Esophagus squamous epithelium (tissue), 5 donors: ENCODE measurements around the gene CCDC183. TPM values are rescaled to one million over a fixed set of nuclear protein-coding genes. Genes with fewer than 3 reads are reported as not detected.

Source experiments
- DNase-seq: peaks from one replicate; lab custom pipeline; 2025; lab: John Stamatoyannopoulos, UW
- H3K27ac ChIP-seq, 4 donors: fragments of 200-600 bp; sonication (generic); one replicate each; pipeline ENCODE4 v1.5.1; 2016 to 2019; ENCODE audit warnings: mild to moderate bottlenecking in 1 of 4
- H3K27me3 ChIP-seq, 4 donors: fragments of 200-600 bp; sonication (generic); 1 replicate in 3 of 4; 2 replicates in 1 of 4; pipeline versions ENCODE4 v1.5.1 to v1.6.0; 2017 to 2021; ENCODE audit warnings: antibody characterized with exemption in 1 of 4
- H3K36me3 ChIP-seq, 3 donors: fragments of 200-600 bp; sonication (generic); one replicate each; pipeline ENCODE4 v1.5.1; 2016 to 2019
- H3K4me1 ChIP-seq, 3 donors: fragments of 200-600 bp; sonication (generic); one replicate each; pipeline ENCODE4 v1.5.1; 2017 to 2019
- H3K4me3 ChIP-seq, 4 donors: fragments of 200-600 bp; sonication (generic); 1 replicate in 3 of 4; 2 replicates in 1 of 4; pipeline ENCODE4 v1.5.1; 2016 to 2019; ENCODE audit warnings: mild to moderate bottlenecking in 2 of 4, moderate library complexity in 1 of 4
- H3K9me3 ChIP-seq, 3 donors: fragments of 200-600 bp; sonication (generic); one replicate each; pipeline ENCODE4 v1.5.1; 2016 to 2019
- POLR2A ChIP-seq, 4 donors: fragments of 450-650 bp; IDR thresholded peaks; one replicate each; pipeline ENCODE4 v1.6.1; 2017; ENCODE audit warnings: antibody characterized with exemption in 4 of 4, mild to moderate bottlenecking in 4 of 4, moderate library complexity in 3 of 4
- WGBS, 2 donors: methylation state at CpG; one replicate each; pipeline ENCODE4 v1.1.5; 2018; 5-methylcytosine and 5-hydroxymethylcytosine counted together
- intact Hi-C: fragments of 100-400 bp; cut with DNase I; formaldehyde crosslinking; loops from one replicate; pipeline ENCODE4 v1.15.0; 2022
- total RNA-seq, 4 donors: library from RNA; depleted of rRNA; stranded (reverse); fragments of >200 nt; gene quantifications; one replicate each; pipeline ENCODE4 v1.1.0, GENCODE V29; 2016
- TF ChIP-seq, protein P1 (sequence below), 6 experiments: fragments of 450-650 bp in 4 of 6; fragments of 200-600 bp in 2 of 6; sonication (generic) in 2 of 6; IDR thresholded peaks; one replicate each; pipeline ENCODE4 v1.5.1; 2016 to 2019; ENCODE audit warnings: antibody characterized with exemption in 6 of 6, mild to moderate bottlenecking in 4 of 6, moderate library complexity in 4 of 6
- donor health status: DM: yes; HTN: yes; CAD: no.

The CCDC183 gene
- total RNA-seq, 4 donors from 2014 or later: 2.1 TPM; not detected in 3

DNA sequence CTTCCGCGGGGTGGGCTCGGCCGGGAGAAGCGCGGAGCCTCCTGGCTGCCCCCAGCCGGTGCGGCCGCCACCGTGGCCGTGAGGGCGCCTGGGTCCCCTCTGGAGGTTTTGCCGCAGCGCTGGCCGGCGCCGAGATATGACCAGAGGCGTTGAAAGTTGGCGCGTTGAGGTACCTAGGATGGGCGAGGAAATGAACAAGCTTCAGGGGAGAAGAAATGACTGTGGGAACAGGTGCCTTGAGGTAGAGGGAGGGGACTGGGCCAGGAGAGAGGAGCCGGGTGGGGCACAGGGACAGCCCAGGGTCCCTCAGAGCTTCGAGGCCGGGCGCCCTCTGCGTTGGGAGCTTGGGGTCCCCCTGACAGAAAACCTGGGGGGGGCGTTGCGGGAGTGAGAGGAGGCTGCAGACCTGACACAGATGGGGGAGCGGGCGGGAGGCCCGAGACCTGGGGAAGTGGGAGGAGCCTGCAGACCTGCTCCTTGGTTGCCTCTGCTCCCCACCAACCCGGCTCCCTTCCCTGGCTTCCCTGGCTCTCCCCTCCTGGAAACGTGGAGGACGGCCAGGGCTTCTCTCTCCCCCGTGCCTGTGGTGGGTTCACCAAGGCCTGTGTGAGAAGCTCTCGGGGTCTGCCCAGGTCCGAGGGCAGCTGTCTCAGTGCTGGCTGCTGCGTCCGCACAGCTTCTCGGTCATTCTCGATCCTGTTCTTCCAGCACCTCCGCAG, 25.8 kb downstream of the CCDC183 start:
- H3K27me3 ChIP-seq: no peaks in the 10 kb centered on the region
- no peaks in the 10 kb centered on the region for H3K9me3 ChIP-seq
- peak overlapping the region in 3 of 4 donors; percentile 12 to 59 (median 37) for H3K4me3 ChIP-seq
- peaks cover 7 to 47% (median 20%) of the 10 kb centered on the region in 3 donors for H3K36me3 ChIP-seq
- WGBS, 2 donors: 86 to 91% methylated on average over 9 to 16 of the region's 42 CpGs
- DNase-seq: no peak
- TF ChIP-seq, protein P1, sequence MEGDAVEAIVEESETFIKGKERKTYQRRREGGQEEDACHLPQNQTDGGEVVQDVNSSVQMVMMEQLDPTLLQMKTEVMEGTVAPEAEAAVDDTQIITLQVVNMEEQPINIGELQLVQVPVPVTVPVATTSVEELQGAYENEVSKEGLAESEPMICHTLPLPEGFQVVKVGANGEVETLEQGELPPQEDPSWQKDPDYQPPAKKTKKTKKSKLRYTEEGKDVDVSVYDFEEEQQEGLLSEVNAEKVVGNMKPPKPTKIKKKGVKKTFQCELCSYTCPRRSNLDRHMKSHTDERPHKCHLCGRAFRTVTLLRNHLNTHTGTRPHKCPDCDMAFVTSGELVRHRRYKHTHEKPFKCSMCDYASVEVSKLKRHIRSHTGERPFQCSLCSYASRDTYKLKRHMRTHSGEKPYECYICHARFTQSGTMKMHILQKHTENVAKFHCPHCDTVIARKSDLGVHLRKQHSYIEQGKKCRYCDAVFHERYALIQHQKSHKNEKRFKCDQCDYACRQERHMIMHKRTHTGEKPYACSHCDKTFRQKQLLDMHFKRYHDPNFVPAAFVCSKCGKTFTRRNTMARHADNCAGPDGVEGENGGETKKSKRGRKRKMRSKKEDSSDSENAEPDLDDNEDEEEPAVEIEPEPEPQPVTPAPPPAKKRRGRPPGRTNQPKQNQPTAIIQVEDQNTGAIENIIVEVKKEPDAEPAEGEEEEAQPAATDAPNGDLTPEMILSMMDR (IDR thresholded peaks at IDR 0.05): no peak
- no peak for TF ChIP-seq POLR2A (IDR thresholded peaks at IDR 0.05)
- no peak overlapping the region for H3K27ac ChIP-seq
- intact Hi-C loops: no loop called here
- H3K4me1 ChIP-seq: peaks cover 0 to 16% (median 3%) of the 10 kb centered on the region in 3 donors

DNA sequence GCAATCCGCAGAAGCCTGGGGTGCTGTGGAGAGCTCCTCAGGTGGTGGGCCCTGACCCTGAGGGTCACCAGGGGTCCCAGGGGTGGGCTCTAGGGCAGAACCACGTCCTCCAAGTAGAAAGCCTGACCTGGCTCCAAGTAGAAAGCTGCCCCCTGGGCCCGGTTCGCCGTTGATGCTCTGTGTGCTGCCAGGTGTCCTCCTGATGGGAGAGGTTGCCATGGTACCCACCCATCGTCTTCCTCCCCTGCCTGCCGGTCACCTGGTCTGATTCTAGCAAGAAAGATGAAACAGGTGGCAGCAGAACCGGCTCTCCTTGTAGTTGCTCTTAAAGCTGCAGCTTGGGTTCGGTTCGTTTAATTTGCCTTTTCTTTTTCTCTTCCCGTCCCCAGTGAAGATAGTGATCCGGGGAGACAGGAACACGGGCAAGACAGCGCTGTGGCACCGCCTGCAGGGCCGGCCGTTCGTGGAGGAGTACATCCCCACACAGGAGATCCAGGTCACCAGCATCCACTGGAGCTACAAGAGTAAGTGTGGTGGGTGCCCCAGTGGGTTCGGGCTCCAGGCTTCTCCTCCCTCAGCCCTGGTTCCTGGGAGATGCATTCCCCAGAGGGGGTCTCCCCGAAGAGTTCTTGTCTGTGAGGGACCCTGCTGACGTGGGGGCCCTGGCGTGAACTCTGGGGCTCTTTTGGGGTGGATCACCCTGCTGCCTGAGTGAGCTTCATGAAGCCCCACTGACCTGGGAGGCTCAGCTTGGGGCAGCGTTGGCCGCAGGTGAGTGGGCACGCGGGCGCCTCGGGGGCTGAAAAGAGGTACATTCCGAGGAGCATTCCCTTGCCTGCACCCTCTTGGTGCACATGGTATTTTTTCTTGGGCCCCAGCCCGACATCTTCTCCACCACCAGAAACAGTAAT, 27.3 kb downstream of the CCDC183 start:
- no peaks in the 10 kb centered on the region for H3K27me3 ChIP-seq
- TF ChIP-seq, protein P1 (IDR thresholded peaks at IDR 0.05): no peak
- TF ChIP-seq POLR2A (IDR thresholded peaks at IDR 0.05): no peak
- 81 to 87% methylated on average over 10 to 11 of the region's 30 CpGs for WGBS, 2 donors
- no peak for DNase-seq
- no peaks in the 10 kb centered on the region for H3K9me3 ChIP-seq
- H3K36me3 ChIP-seq: peaks cover 10 to 53% (median 24%) of the 10 kb centered on the region in 3 donors
- H3K4me3 ChIP-seq: no peak overlapping the region
- peaks cover 0 to 16% (median 3%) of the 10 kb centered on the region in 3 donors for H3K4me1 ChIP-seq
- intact Hi-C loops: no loop called here
- no peak overlapping the region for H3K27ac ChIP-seq

DNA sequence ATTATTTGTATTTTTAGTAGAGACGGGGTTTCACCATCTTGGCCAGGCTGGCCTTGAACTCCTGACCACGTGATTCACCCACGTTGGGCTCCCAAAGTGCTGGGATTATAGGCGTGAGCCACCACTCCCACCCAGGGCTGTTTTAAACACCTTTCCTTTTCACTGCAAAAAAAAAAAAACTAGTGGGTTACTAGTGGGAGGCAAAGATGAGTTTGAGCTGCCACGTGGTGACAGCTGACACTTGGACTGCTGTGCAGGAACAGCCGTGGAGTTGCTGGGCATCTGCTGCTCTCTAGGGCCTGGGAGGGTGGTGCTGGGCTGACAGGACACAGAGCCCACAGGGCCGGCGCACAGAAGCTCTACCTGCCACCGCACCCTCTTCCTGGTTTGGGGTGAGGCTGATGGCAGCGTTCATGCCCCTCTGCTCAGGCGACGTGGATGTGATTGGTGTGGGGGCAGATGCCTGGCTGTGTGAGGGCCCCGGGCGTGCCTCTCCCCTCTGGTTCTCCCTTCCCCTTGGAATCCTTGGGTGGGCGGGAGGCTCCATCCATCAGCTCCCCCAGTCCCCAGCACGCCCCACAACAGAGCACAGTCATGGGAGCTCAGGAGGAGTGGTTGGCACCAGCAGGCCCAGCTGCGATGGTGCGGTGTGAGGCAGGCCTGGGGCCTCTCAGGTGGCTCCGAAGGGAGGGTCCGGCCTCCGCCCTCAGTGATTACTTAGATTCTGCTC, 28.5 kb downstream of the CCDC183 start:
- Histone ChIP-seq H3K4me3 (no peak overlapping the region), H3K36me3 (peaks cover 16 to 66% (median 35%) of the 10 kb centered on the region in 3 donors), H3K4me1 (peaks cover 0 to 16% (median 3%) of the 10 kb centered on the region in 3 donors), H3K27ac (no peak overlapping the region), H3K27me3 (no peaks in the 10 kb centered on the region), H3K9me3 (no peaks in the 10 kb centered on the region)
- DNase-seq: no peak
- intact Hi-C loops: no loop called here
- TF ChIP-seq POLR2A (IDR thresholded peaks at IDR 0.05): no peak
- TF ChIP-seq, protein P1 (IDR thresholded peaks at IDR 0.05): no peak
- 77 to 89% methylated on average over 3 to 7 of the region's 21 CpGs for WGBS, 2 donors

DNA sequence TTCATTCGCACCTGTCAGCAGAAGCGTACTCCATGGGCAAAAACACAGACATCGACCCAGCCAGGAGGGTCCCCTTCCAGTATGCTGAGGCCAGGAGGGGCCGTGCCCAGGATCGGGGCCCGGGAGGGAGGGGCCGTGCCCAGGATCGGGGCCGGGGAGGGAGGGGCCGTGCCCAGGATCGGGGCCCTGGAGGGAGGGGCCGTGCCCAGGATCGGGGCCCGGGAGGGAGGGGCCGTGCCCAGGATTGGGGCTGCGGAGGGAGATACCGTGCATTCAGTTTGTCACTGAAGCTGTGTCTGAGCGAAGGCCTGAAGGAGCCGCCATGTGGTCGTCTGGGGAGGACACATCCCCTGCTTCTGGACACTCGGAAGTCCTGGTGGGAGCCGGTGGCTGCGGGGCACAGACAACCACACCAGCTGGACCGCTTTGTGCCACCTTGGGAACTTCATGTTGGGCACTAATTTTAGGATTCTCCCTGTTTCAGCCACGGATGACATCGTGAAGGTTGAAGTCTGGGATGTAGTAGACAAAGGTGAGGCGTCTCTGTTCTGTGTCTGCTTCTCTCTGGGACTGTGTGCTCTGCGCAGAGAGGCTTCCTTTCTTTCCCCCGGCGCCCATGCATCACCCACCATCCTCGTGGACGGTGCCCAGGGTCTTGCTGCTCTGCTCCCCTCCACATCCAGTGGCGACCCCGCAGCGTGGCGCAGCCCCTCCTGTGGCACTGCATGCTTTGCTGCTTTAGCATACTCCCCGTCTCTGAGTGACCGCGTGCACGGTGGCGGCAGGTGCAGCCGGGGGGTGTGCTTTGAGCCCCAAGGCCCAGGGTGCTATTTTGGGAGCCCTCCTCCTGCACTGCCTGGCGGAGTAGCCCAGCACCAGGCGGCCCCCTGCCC, 29.4 kb downstream of the CCDC183 start:
- Histone ChIP-seq H3K4me1 (peaks cover 0 to 16% (median 3%) of the 10 kb centered on the region in 3 donors), H3K9me3 (no peaks in the 10 kb centered on the region), H3K27ac (no peak overlapping the region), H3K36me3 (peaks cover 24 to 75% (median 42%) of the 10 kb centered on the region in 3 donors), H3K4me3 (no peak overlapping the region), H3K27me3 (no peaks in the 10 kb centered on the region)
- TF ChIP-seq POLR2A (IDR thresholded peaks at IDR 0.05): no peak
- TF ChIP-seq, protein P1 (IDR thresholded peaks at IDR 0.05): no peak
- no peak for DNase-seq
- intact Hi-C loops: no loop called here
- 90 to 94% methylated on average over 12 to 15 of the region's 44 CpGs for WGBS, 2 donors
